Cardiac muscle cell (in vitro differentiated cells and primary cell): Measurements from ENCODE around the gene PPP2R5D. TPM values are rescaled to one million over a fixed set of nuclear protein-coding genes. Genes with fewer than 3 reads are reported as not detected.

Source experiments
- DNase-seq, 2 donors: peaks; one replicate each; pipeline versions ENCODE4 v3.0.0 to v3.0.0-alpha.2; 2010 to 2017; ENCODE audit warnings: low read depth in 1 of 2, low spot score in 1 of 2
- H3K27ac ChIP-seq: fragments of 200-600 bp; sonication (generic); 2 replicates; pipeline ENCODE4 v1.5.1; 2016
- H3K27me3 ChIP-seq: fragments of 200-600 bp; sonication (generic); 2 replicates; pipeline ENCODE4 v1.6.0; 2016; ENCODE audit warnings: control low read depth
- H3K36me3 ChIP-seq: fragments of 200-600 bp; sonication (generic); 2 replicates; pipeline ENCODE4 v1.5.1; 2016; ENCODE audit warnings: control low read depth
- H3K4me1 ChIP-seq: fragments of 200-600 bp; sonication (generic); 2 replicates; pipeline ENCODE4 v1.8.1; 2017; ENCODE audit warnings: low read depth, mild to moderate bottlenecking, mixed run types
- H3K4me3 ChIP-seq: fragments of 200-600 bp; sonication (generic); 2 replicates; pipeline ENCODE4 v1.5.1; 2016; ENCODE audit warnings: mild to moderate bottlenecking
- H3K9me3 ChIP-seq: fragments of 200-600 bp; sonication (generic); 2 replicates; pipeline ENCODE4 v1.5.1; 2017; ENCODE audit warnings: low read depth, mild to moderate bottlenecking, control low read depth
- polyA plus RNA-seq: library from polyadenylated mRNA; unstranded; fragments of >200 nt; fragmentation: Nextera tagmentation; extraction: Ambion mirVana; gene quantifications from 2 replicates; pipeline ENCODE4 v1.2.1, GENCODE V29; 2016
- total RNA-seq: library from RNA; depleted of rRNA; stranded (reverse); fragments of >200 nt; gene quantifications from 2 replicates; pipeline ENCODE4 v1.2.3, GENCODE V29; 2016
- TF ChIP-seq, protein P1 (sequence below): IDR thresholded peaks from 2 replicates; pipeline ENCODE4 v1.5.1; 2012; ENCODE audit warnings: low read depth, mild to moderate bottlenecking, low read length

PPP2R5D gene
- total and polyA plus RNA-seq, 2 experiments from 2014 or later = 48.8 to 70.0 TPM

DNA sequence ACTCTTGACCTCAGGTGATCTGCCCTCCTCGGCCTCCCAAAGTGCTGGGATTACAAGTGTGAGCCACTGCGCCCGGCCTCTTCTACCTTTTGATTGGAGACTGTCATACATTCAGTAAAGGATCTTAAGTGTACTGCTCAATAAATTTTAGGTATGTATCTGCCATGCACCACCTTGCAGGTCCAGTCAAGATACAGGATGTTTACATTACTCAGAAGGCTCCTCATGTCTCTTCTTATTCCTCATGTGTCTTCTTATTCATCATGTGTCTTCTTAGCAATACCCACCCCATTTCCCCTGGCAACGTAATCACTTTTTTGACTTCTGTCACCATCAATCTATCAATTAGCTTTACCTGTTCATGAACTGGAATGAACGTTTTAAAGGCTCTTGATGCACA is 21.5 kb downstream of the PPP2R5D start:
- H3K36me3 ChIP-seq = peaks cover 15% of the 10 kb centered on the region
- H3K9me3 ChIP-seq = no peaks in the 10 kb centered on the region
- no peak overlapping the region for H3K27ac ChIP-seq
- no peak overlapping the region for H3K4me3 ChIP-seq
- H3K4me1 ChIP-seq = no peaks in the 10 kb centered on the region
- no peak for DNase-seq
- TF ChIP-seq, protein P1, sequence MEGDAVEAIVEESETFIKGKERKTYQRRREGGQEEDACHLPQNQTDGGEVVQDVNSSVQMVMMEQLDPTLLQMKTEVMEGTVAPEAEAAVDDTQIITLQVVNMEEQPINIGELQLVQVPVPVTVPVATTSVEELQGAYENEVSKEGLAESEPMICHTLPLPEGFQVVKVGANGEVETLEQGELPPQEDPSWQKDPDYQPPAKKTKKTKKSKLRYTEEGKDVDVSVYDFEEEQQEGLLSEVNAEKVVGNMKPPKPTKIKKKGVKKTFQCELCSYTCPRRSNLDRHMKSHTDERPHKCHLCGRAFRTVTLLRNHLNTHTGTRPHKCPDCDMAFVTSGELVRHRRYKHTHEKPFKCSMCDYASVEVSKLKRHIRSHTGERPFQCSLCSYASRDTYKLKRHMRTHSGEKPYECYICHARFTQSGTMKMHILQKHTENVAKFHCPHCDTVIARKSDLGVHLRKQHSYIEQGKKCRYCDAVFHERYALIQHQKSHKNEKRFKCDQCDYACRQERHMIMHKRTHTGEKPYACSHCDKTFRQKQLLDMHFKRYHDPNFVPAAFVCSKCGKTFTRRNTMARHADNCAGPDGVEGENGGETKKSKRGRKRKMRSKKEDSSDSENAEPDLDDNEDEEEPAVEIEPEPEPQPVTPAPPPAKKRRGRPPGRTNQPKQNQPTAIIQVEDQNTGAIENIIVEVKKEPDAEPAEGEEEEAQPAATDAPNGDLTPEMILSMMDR = no peak
- no peaks in the 10 kb centered on the region for H3K27me3 ChIP-seq

DNA sequence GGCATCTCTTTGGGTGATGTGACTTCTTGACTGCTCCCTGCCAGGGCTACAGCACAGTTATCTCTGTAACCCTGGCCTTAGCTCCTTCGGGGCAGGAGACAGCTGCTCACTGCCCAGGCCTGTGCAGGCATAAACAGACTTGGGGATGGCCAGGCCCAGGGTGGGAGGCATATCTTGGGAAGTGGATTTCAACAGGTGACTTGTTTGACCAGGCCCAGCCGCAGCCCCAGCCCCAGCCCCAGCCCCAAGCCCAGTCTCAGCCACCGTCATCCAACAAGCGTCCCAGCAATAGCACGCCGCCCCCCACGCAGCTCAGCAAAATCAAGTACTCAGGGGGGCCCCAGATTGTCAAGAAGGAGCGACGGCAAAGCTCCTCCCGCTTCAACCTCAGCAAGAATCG is 21.9 kb downstream of the PPP2R5D start:
- Histone ChIP-seq H3K9me3 (no peaks in the 10 kb centered on the region), H3K36me3 (peaks cover 19% of the 10 kb centered on the region), H3K27ac (no peak overlapping the region), H3K27me3 (no peaks in the 10 kb centered on the region), H3K4me1 (no peaks in the 10 kb centered on the region), H3K4me3 (no peak overlapping the region)
- DNase-seq = no peak
- TF ChIP-seq, protein P1 = no peak

DNA sequence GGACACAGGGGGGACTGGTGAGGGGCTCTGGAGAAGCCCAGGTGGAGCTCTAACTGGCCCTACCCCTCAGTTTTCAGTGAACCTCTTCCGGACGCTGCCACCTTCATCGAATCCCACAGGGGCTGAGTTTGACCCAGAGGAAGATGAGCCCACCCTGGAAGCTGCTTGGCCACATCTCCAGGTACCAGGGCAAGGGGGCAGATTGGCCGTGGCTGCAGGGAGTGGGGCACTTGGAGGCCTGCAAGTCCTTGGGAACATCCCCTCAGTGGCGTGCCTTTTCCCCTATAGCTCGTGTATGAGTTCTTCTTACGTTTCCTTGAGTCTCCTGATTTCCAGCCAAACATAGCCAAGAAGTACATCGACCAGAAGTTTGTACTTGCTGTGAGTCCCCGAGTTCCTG is 22.8 kb downstream of the PPP2R5D start:
- Histone ChIP-seq H3K4me3 (no peak overlapping the region), H3K4me1 (no peaks in the 10 kb centered on the region), H3K27me3 (no peaks in the 10 kb centered on the region), H3K27ac (no peak overlapping the region), H3K36me3 (peaks cover 24% of the 10 kb centered on the region), H3K9me3 (no peaks in the 10 kb centered on the region)
- no peak for DNase-seq
- TF ChIP-seq, protein P1 = no peak

DNA sequence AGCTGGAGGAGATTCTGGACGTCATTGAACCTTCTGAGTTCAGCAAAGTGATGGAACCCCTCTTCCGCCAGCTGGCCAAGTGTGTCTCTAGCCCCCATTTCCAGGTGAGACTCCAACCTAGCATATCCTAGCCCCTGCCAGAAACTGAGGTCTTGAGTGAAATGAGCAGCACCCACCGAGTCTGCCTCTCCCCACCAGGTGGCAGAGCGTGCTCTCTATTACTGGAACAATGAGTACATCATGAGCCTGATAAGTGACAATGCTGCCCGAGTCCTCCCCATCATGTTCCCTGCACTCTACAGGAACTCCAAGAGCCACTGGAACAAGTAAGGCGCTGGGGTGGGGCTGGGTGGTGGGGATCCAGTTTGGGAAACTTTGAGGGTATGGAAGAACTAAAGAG is 24.8 kb downstream of the PPP2R5D start:
- TF ChIP-seq, protein P1 = peak; percentile 52
- peak; percentile 51 to 59 for DNase-seq
- no peaks in the 10 kb centered on the region for H3K9me3 ChIP-seq
- H3K36me3 ChIP-seq = peaks cover 24% of the 10 kb centered on the region
- no peak overlapping the region for H3K27ac ChIP-seq
- H3K4me3 ChIP-seq = no peak overlapping the region
- H3K4me1 ChIP-seq = peaks cover 5% of the 10 kb centered on the region
- no peaks in the 10 kb centered on the region for H3K27me3 ChIP-seq

DNA sequence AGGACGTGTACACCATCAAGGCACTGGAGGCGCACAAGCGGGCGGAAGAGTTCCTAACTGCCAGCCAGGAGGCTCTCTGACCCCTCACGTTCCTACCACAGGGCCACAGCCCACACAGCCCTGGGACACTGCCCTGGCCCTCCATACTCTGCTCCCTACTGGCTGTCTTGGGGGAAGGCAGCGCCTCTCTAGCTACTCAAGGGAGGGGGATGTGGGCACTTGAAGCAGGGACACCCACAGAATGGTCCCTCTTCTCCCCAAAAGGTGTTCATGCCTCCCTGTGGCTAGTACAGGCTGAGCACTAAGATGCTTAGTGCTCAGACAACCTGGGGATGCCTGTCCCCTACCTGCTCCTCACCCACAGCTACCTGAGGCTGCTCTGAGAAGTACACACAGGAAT is 26.8 kb downstream of the PPP2R5D start:
- TF ChIP-seq, protein P1 = no peak
- Histone ChIP-seq H3K36me3 (peaks cover 24% of the 10 kb centered on the region), H3K27ac (no peak overlapping the region), H3K9me3 (no peaks in the 10 kb centered on the region), H3K4me3 (no peak overlapping the region), H3K4me1 (peaks cover 16% of the 10 kb centered on the region), H3K27me3 (no peaks in the 10 kb centered on the region)
- DNase-seq = no peak

DNA sequence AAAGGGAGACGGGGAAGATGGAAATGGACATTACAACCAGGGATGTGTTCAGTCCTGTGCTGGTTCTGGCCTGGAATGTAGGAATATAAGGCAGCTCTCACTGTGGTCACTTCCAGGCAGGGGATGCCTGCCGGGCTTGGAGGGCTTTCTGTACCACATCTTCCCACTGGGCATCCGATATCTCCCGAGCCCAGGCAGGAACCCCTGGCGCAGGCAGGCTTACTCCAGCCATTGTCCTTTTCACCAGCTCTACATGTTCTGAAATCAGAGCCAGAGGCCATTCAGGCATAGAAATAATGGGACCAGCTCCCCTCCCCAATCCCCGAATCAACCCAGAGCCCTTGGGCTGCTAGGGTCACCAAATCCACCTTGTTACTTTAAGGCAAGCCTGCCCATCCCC is 28.0 kb downstream of the PPP2R5D start:
- TF ChIP-seq, protein P1 = no peak
- Histone ChIP-seq H3K36me3 (peaks cover 18% of the 10 kb centered on the region), H3K4me3 (no peak overlapping the region), H3K4me1 (peaks cover 27% of the 10 kb centered on the region), H3K27ac (no peak overlapping the region), H3K9me3 (no peaks in the 10 kb centered on the region), H3K27me3 (no peaks in the 10 kb centered on the region)
- DNase-seq = no peak
